DMS79 treated with DMSO at 0.1 percent for 48 hours (cell line): ENCODE results near the gene STX18.
A peak's percentile ranks its signal among the peaks of the same experiment; 100 is the strongest.
"Not testable (repeated sequence)": the region's sequence is repeated elsewhere in the genome, so short reads cannot be mapped to it uniquely, and the experiment has no call there.

Experiments
- DNase-seq: peaks from one replicate; lab custom pipeline; 2025; lab: John Stamatoyannopoulos, UW

Gene STX18

GRCh38 chr4:4554234-4554633, 12.4 kb upstream of the STX18 start:
- DNase-seq, result no peak

- DNase-seq, result not testable (repeated sequence)
These were observed 10.2 kb upstream of the STX18 start for GRCh38 chr4:4552042-4552441.

- DNase-seq, result not testable (repeated sequence)
These were observed 8.3 kb upstream of the STX18 start for GRCh38 chr4:4550161-4550560.

GRCh38 chr4:4549534-4549933, 7.7 kb upstream of the STX18 start:
- DNase-seq, result no peak

- DNase-seq, result peak; percentile 7
These were observed 1.1 kb upstream of the STX18 start for GRCh38 chr4:4542774-4543485.

- DNase-seq, result no peak
These were observed 712 bp downstream of the STX18 start for GRCh38 chr4:4541040-4541631.

GRCh38 chr4:4539481-4539880, 2.4 kb downstream of the STX18 start:
- DNase-seq, result no peak

- DNase-seq, result no peak
These were observed 6.3 kb downstream of the STX18 start for GRCh38 chr4:4535590-4535989.

- no peak for DNase-seq
These were observed 7.2 kb downstream of the STX18 start for GRCh38 chr4:4534515-4535145.

- DNase-seq, result no peak
These were observed 8.2 kb downstream of the STX18 start for GRCh38 chr4:4533461-4534169.

- DNase-seq, result no peak
These were observed 9.3 kb downstream of the STX18 start for GRCh38 chr4:4532371-4533154.

- DNase-seq, result no peak
These were observed 12.5 kb downstream of the STX18 start for GRCh38 chr4:4529392-4529791.

GRCh38 chr4:4526401-4526800, 15.4 kb downstream of the STX18 start:
- DNase-seq, result no peak

GRCh38 chr4:4524364-4524763, 17.5 kb downstream of the STX18 start:
- no peak for DNase-seq

GRCh38 chr4:4521731-4522130, 20.1 kb downstream of the STX18 start:
- no peak for DNase-seq

GRCh38 chr4:4521136-4521535, 20.7 kb downstream of the STX18 start:
- DNase-seq, result no peak

- DNase-seq, result no peak
These were observed 22.5 kb downstream of the STX18 start for GRCh38 chr4:4519297-4519894.

GRCh38 chr4:4518747-4519146, 23.1 kb downstream of the STX18 start:
- no peak for DNase-seq

GRCh38 chr4:4514786-4515185, 27.1 kb downstream of the STX18 start:
- no peak for DNase-seq

GRCh38 chr4:4512282-4512681, 29.6 kb downstream of the STX18 start:
- DNase-seq, result no peak

GRCh38 chr4:4510641-4511040, 31.2 kb downstream of the STX18 start:
- DNase-seq, result not testable (repeated sequence)

GRCh38 chr4:4509521-4509920, 32.3 kb downstream of the STX18 start:
- DNase-seq, result no peak
